HT1080 (cell line): ENCODE measurements around the gene ZFP91. TPM values are rescaled to one million over a fixed set of nuclear protein-coding genes. Genes with fewer than 3 reads are reported as not detected.

Source experiments
- DNase-seq: peaks from one replicate; pipeline ENCODE4 v3.0.0-alpha.2; 2015; ENCODE audit warnings: low read depth
- total RNA-seq: library from RNA; depleted of rRNA; stranded (reverse); fragments of >200 nt; shearing (Covaris generic); gene quantifications from 2 replicates; pipeline ENCODE4 v1.2.3, GENCODE V29; 2014

Gene ZFP91
- total RNA-seq, 1 experiment from 2014 or later, result 41.3 TPM

DNA sequence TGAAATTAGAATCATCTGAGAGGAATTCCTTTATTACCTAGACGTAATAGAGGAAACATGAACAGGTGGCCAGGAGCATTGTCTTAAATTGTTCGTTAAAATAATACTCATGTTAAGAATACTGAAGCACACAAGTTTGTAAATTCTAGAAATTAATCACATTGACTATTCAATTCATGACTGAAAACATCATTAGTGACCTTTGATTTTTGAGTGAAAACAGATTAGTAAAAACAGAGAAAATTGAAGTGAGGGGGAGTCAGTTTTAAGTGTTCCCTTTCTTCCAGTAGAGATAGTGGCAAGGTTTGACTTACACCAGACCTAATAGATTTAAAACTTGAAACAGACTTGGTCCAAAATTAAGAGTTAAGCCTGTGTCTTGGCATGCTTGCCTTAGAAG is 1.4 kb downstream of the ZFP91 start:
- DNase-seq, result no peak

DNA sequence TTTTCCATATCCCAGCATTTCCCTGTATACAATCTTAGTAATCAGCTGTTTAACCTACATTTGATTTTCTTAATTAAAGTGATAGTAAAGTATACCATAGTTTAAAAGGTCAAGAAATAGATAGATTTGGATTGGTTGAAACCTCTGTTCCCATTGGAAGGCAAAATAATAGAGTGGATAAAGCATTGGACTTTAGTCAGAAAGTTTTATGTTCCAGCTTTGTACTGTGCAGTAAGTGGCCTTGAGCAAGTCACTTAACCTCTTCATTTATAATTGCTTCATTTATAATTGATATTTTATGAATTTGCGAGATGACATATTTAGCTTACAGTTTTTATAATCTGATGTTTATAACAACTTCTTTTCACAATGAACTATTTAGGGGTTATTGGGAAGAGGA is 3.6 kb downstream of the ZFP91 start:
- no peak for DNase-seq

DNA sequence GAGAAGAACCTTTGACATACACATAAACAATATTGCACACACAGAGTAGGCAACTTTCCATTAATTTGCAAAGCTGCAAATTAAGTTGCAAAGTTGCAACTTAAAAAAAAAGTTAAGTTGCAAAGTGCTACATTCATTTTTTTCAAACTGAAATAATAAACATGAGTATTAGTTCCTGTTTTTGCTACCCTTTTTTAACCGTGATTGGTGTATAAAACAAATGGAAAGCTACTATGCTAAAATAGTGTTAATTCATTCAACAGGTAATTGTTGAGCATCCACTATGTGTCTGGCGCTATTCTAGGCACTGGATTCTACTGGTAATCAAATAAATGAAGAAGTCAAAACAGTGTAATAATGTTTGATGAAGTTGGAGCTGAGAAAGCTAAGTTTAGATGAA is 8.1 kb downstream of the ZFP91 start:
- DNase-seq, result no peak

DNA sequence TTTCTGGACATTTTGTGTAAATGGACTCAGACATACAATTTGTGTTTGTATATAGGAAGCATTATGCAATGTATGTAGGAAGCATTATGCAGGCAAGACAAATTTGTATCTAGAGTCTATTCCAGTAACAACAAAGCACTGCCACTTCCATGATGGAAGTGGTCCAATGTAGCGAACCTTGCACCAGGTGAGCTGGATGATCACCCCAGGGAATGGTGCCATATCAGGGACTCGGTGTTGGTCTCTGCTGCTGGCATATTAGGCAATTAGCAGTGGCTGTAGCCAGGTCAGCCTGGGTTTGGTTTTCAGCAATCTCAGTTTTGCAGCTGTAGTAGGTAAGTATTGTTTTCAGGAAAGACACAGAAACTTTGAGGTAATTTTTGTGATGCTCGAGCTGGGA is 12.8 kb downstream of the ZFP91 start:
- no peak for DNase-seq

DNA sequence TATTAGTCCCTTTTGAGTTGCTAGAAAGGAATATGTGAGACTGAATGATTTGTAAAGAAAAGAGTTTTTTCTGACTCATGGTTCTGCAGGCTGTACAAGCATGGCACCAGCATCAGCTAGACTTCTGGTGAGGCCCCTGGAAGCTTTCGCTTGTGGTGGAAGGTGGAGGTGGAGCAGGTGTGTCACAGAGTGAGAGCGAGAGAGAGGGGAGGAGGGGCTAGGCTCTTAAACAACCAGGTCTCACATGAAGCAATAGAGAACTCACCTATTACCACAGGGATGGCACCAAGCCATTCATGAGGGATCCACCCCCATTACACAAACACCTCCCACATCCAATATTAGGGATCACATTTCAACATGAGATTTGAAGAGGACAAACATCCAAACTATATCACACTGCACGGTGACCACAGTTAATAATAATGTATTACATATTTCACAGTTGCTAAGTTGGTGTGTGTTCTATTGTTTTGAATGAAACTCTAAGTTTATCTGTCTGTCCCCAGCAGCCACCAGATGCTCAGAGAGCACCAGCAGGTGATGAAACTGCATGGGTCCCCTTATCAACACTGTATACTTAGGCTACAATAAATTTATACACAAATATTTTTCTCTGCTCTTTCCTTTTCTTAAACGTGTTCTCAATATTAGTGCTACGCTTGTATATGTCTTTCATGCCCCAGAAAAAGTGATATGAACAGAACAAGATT is 14.1 kb downstream of the ZFP91 start:
- DNase-seq, result no peak

DNA sequence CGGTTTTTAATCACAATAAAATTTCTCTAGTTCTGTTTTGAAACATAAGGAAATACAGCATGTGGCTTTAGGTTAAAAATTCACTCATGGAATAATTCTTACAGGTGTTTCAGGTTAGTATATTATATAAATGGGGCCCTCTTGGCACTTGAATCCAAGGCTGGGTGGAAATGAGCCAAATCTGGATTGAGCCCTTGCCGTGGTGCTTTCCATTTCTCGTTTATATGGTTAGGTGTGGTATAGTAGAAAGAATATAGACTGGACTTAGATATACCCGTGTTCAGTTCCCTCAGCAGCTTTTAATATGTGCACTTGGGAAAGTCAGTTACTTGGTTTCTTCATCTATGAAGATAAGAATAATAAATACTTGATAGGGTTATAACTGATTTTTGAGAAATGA is 16.0 kb downstream of the ZFP91 start:
- no peak for DNase-seq

DNA sequence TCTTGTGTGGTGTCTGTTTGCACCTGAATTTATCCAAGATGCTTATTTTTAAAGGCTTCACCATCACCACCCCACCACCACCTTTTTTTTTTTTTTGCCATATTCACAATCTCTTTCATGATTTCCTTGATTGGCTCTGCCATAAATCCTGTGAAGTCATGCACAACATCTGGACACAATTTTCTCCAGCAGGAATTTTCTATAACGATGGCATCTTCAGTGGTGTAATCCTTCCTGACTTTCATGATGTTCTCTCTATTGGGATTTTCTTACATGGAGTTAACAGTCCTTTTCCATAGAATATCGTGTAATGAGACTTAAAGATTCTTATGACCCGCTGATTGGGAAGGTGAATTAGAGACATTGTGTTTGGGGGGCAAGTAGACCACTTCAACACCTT is 17.8 kb downstream of the ZFP91 start:
- no peak for DNase-seq

DNA sequence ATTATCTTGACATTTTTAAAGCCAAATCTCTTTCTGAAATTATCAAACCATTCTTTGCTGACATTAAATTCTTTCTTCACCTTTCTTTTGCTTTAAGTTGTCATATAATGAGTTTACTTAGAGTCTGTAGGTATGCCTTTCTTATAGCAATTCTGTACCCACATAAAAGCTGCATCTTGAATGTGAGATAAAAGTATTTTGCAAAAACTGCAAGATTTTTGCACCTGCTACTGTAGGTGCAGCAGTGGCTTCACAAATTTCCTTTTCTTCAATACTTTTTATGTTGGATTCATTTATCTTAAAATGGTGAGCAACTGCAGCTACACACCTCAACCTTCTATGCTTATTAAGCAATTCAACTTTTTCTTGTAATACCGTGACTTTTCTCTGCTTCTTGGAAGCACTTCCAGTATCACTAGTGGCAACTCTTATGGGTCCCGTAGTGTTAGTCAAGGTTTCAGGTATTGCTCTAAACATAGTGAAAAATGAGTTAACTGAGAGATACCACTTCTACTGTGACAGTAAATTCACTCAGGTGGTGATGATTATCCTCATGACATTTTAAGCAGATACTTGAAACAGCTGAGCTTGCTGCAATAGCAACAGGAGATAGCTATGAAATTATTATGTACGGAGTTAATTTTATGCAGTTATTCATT is 18.8 kb downstream of the ZFP91 start:
- DNase-seq, result no peak

DNA sequence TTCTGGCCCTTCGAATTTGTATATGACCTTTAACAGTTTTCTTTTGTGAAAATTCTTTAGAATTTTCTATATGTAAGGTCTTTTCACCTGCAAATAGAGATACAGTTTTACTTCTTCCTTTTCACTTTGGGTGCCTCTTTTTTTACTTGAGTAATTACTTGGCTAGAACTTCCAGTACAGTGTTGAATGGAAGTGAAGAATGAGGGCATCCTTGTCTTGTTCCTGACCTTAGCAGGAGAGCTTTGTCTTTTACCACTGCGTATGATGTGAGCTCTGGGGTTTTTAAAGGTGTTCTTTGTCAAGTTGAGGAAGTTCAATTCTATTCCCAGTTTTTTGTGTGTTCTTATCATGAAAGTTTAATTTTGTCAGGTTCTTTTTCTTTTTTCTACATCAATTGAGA is 21.6 kb downstream of the ZFP91 start:
- DNase-seq, result no peak

DNA sequence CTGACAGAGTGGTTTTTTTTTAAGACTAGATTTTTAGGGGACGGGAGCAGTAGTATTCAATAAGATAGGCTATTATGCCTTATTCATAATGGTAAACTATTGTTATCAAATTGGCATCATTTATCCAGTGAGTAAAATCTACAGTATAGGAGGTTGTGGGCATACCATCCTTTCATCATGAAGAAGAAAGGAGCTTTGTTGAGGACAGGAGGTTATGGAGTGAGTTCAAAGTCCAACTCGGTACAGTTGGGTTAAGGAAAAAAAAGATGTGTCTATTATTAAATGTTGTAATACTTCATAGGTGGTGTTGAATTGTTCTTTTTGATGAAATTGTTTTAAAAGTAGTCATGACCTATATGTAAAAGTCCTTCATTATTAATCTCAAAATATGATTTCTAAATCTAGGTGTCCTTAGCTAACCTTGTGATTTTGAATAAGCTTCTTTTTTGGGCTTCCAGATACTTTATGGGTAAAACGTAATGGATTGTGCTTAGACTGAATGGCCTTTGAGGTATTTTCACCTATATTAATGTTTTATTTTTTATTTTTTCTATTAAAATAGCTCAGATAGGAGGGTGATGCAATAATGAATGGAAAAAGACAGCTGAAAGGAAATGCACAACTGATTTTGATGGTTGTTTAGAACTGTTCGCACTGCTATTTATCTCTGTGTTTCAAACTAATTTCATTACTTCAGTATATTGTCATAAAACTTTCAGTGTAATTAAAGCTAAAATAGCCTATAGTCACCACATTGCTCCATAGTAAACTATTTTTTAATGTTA is 28.3 kb downstream of the ZFP91 start:
- no peak for DNase-seq

DNA sequence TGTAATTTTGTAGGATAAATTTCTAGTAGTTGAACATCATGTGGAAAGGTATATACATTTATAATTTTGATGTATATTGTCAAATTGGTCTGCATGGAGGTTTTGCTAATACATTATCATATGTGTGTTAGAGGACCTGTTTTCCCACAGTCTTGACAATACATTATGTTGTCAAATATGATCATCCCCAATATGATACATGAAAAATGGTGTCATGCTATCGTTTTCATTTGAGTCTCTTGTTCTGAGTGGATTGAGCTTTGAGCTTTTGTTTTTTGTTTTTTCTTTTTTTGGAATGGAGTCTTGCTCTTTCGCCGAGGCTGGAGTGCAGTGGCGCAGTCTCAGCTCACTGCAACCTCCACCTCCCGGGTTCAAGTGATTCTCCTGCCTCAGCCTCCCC is 29.5 kb downstream of the ZFP91 start:
- DNase-seq, result no peak

DNA sequence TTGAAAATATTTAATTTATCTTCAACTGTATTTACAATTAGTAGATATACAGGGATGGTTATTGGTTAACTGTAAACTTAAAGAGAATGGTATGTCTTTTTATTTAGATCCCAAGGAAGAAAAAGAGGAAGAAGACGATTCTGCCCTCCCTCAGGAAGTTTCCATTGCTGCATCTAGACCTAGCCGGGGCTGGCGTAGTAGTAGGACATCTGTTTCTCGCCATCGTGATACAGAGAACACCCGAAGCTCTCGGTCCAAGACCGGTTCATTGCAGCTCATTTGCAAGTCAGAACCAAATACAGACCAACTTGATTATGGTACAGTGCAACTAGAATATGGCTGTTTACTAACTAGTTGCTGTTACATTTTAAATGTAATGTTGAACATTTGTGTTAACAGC is 30.9 kb downstream of the ZFP91 start:
- DNase-seq, result no peak

DNA sequence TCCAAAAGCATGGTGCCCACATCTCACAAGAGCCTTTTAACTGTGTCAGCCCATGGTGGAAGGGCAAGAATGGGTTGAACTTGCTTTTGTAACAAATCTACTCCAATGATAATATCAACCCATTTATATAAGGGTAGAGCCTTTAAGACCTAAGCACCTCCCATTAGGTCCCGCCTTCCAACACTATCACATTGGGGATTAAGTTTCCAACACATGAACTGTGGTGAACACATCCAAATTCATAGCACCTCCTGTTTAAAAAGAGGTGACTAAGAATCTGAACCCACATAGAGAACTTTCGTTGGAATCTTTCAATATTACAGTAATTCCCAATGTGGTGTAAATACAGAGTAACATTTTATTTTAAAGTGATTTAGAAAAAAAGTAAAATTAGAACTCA is 34.4 kb downstream of the ZFP91 start:
- DNase-seq, result no peak

DNA sequence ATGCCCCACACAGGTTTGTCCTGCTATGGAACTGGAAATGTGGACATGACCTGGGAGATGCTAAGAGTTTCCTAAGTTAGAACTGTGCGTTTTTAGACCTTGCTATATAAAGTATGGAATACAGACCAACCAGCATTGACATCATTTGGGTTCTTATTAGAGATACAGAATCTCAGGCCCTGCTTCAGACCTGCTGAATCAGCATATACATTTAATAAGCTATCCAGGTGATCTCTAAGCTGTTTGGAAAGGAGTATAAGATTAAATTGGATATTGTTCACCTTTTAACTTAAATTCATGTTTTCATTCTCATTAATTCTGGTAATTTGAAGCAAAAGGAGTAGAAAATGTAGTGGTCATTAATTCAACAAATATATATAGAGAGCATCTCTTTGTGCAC is 36.7 kb downstream of the ZFP91 start:
- DNase-seq, result no peak

DNA sequence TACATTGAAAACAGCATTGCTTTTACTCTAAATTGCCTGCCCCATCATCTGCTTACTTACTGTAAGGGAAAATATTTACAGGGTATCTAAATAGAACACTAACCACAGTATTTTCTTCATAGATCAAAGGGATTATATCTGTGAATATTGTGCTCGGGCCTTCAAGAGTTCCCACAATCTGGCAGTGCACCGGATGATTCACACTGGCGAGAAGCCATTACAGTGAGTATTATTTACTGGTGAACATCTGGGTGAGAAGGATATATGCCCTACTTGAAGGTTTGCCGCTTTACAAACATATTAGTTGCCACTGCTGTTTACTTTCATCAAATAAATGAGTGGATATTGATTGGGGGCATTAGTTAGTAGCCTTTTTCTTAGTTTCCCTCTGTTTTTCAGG is 37.7 kb downstream of the ZFP91 start:
- DNase-seq, result peak; percentile 66

DNA sequence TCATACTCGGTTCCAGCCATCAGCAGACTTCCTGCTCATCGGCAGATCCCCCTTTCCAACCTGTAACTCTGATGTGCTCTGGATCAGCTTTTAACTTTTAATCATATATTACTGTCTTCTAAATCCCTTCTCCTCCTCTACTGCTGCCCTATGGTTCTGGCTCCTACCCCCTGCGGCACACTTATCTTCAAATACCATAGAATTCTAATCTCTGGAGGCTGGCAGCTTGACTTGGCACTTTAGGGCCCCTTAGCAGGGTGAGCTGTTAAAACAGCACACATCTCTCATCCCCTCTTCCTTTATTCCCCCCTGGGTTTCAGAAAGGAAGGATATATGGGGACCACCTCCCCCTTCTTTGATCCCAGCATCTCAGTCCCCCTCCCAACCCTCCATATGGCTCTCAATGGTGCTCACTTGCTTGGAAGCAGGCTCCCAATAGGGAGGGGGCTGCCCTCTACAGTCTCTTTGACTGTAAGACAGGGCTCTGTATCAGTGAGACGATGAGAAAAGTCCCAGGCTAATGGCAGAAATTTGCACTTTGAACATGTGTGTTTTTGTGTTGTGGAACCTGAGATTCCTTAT is 39.2 kb downstream of the ZFP91 start:
- no peak for DNase-seq

DNA sequence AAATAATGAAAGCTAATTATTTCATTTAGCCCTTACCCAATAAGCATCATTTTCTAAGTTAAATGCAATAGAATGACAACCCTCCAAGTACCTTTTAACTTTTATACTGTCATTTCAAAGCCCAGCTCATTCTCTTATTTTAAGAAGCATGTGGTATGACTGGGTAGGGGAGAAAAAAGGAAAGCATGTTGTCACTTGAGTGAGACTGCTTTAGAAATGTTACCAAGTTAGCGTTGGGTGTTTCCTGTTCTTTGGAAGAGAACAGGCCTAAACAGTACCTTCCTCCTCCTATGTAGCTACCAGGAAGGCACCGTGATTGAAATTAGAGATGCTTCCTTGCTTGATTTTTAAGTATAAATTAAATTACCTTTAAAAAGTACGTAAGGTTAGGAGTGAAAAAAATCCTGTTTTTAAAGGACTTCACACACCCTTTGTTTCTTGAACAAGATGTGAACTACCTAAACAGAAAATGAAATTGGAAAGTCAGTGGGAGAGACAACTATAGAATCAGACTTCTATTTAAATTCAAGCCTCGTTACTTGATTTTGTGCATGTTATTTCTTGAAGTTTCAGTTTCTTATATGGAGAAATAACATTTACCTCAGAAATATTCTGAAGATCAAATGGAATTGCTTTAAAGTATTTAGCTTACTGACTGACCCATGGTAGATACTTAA is 42.9 kb downstream of the ZFP91 start:
- no peak for DNase-seq

DNA sequence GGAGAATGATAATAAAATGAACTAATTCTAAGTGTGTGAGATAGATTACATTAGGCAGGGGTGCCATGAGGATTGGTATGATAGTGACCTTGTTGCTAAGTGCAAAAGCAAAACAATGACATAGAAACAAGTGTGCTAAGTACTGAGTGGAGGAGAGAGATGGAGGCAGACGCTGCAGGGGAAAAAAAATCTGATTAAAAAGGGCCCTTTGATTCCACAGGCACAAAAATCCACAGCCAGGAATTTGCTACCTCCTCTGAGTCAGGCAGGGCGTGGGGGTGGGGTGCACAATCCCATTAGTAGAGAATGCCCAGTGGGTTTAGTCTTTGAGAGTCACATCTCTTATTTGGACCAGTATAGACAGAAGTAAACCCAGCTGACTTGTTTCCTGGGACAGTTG is 43.5 kb downstream of the ZFP91 start, which contains the start of gene CNTF:
TSS of gene CNTF (plus strand) at position 322 of the 400 bp plus-strand sequence. CDS start 88 bp downstream, outside the sequence.
- DNase-seq, result peak; percentile 5

DNA sequence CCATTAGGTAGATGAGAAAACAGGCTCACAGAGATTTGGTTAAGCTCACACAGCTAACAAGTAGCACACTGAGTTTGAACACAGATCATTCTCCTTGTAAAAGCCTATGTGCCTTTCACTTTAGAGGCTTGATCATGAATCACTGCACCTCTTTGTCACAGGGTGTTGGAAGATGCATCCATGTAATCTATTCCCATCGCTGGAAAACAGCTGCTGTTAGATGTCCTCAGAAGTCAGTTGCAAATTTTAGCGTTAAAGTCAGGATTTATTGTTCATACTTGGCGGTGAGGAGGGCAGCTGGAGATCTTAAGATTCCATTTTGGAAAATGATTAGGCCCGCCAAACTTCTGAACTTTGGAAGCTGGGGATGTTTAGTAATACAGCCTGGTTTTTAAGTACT is 46.2 kb downstream of the ZFP91 start:
- no peak for DNase-seq

DNA sequence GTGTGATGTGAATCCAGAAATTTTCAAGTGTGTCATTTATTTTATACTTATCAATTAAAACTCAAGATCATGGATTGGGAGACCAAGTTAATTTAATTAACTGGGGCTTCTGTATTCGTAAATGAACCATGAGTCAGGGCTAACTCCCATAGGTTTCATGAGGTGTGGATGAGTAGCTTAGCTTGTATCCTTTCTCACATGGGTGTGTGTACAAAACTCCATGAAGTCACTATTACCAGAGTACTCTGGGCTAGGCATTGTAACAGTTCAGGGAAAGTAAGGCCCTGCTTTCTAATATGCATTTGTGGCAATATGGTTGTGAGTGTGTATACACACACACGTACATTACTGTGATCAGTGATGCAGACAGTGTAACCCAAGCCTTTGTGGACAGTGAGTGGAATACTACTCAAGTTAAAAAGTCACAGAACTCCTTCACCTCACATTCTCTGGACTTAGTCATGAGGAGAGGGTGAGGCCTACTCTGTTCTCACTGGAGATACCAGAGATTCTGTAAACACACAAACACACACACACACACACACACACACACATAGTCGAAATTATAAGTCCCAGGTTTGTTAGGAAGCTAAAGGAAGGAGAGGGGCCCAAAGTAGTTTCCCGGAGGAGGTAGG is 47.1 kb downstream of the ZFP91 start:
- no peak for DNase-seq

DNA sequence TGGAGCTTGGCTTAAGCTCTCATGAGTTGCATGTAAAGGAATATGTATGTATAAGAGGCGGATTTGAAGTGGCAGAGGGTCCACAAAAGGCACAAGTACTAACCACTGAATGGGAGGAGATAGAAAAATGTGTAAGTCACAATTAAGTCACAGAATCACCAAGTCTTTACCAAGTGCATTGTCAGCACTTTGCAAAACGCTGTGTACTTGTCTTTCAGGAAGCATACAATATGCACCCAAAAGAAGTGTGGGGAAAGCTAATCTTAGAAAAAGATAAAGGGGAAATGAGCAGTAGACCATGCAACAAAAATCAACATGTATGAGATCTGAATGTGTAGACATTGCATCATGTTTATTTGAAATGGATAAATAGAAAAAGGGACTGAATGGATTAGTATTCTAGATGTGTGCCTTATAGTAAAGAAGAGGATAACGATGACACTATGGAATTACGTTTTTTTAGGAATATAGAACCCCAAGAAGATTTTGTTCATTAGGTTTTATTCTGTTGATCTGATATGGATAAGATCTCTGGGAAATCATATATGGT is 48.1 kb downstream of the ZFP91 start:
- DNase-seq, result no peak
